IMR-90 (cell line): ENCODE results near the gene ZNF827. TPM values are rescaled to one million over a fixed set of nuclear protein-coding genes. Genes with fewer than 3 reads are reported as not detected.

Experiments
- ATAC-seq: fragments of 200-7000 bp; cut with Tn5 transposase; 2 replicates; pipeline ENCODE4 v1.9.1; 2020; ENCODE audit warnings: low read depth, mild to moderate bottlenecking, moderate library complexity
- BruUV-seq: library from RNA; stranded (reverse); fragments of 400-500 nt; replicated peaks from 2 replicates; lab custom pipeline; 2021; lab: Mats Ljungman, UMichigan
- CTCF ChIA-PET: fragments of 300-600 bp; formaldehyde crosslinking; extraction: SDS; loops from one replicate; lab custom pipeline; 2021; ENCODE audit warnings: antibody characterized with exemption; lab: Yijun Ruan, JAX
- POLR2A ChIA-PET: fragments of 300-600 bp; sonication (Branson Sonifier 250); formaldehyde crosslinking; loops from one replicate; lab custom pipeline; 2022; ENCODE audit warnings: antibody characterized with exemption; ENCODE audit not compliant: unreplicated experiment; lab: Charles Lee
- DNase-seq: peaks from one replicate; pipeline ENCODE4 v3.0.0; 2013
- H2AFZ ChIP-seq: replicated peaks from 2 replicates; pipeline ENCODE3; 2013; ENCODE audit warnings: low read length, mild to moderate bottlenecking; ENCODE audit not compliant: poor library complexity
- H2AK5ac ChIP-seq: 2 replicates; pipeline ENCODE4 v1.6.1; 2013; ENCODE audit warnings: low read depth, low read length, inconsistent platforms
- H2AK9ac ChIP-seq: replicated peaks from 2 replicates; pipeline ENCODE3; 2013; ENCODE audit warnings: mild to moderate bottlenecking, low read depth, low read length, moderate library complexity; ENCODE audit not compliant: poor library complexity
- H2BK120ac ChIP-seq: 2 replicates; pipeline ENCODE4 v1.6.1; 2013; ENCODE audit warnings: low read depth, low read length, inconsistent platforms
- H2BK15ac ChIP-seq: 3 replicates; pipeline ENCODE4 v1.6.1; 2013; ENCODE audit warnings: low read depth, low read length, inconsistent platforms
- H2BK20ac ChIP-seq: 2 replicates; pipeline ENCODE4 v1.6.1; 2013; ENCODE audit warnings: low read depth, mild to moderate bottlenecking, inconsistent platforms, low read length, moderate library complexity
- H2BK5ac ChIP-seq: 2 replicates; pipeline ENCODE4 v1.6.1; 2013; ENCODE audit warnings: mild to moderate bottlenecking, low read depth, low read length, inconsistent platforms; ENCODE audit not compliant: poor library complexity, severe bottlenecking
- H3K14ac ChIP-seq: replicated peaks from 2 replicates; pipeline ENCODE4 v1.6.1; 2013; ENCODE audit warnings: low read depth, low read length, inconsistent platforms
- H3K18ac ChIP-seq: 2 replicates; pipeline ENCODE4 v1.6.1; 2013; ENCODE audit warnings: low read depth, low read length, control low read depth
- H3K23ac ChIP-seq: 2 replicates; pipeline ENCODE4 v1.6.1; 2013; ENCODE audit warnings: low read depth, low read length, inconsistent platforms
- H3K27ac ChIP-seq: 2 replicates; pipeline ENCODE4 v1.5.1; 2013; ENCODE audit warnings: mild to moderate bottlenecking, control low read depth, low read length; ENCODE audit not compliant: insufficient read depth
- H3K27me3 ChIP-seq: 2 replicates; pipeline ENCODE4 v1.6.1; 2013; ENCODE audit warnings: low read length; ENCODE audit not compliant: control insufficient read depth, insufficient read depth
- H3K36me3 ChIP-seq: 2 replicates; pipeline ENCODE4 v1.6.1; 2013; ENCODE audit warnings: low read length, mixed read lengths; ENCODE audit not compliant: control insufficient read depth, insufficient read depth
- H3K4ac ChIP-seq: 2 replicates; pipeline ENCODE4 v1.6.1; 2013; ENCODE audit warnings: low read depth, low read length, inconsistent platforms
- H3K4me1 ChIP-seq: 2 replicates; pipeline ENCODE4 v1.6.1; 2013; ENCODE audit warnings: low read length, mixed read lengths; ENCODE audit not compliant: control insufficient read depth, insufficient read depth
- H3K4me2 ChIP-seq: 2 replicates; pipeline ENCODE4 v1.6.1; 2013; ENCODE audit warnings: low read depth, mild to moderate bottlenecking, control low read depth, low read length, moderate library complexity
- H3K4me3 ChIP-seq: 2 replicates; pipeline ENCODE4 v1.5.1; 2013; ENCODE audit warnings: low read depth, mild to moderate bottlenecking, control low read depth, low read length, moderate library complexity; ENCODE audit not compliant: insufficient read depth
- H3K56ac ChIP-seq: 2 replicates; pipeline ENCODE4 v1.6.1; 2013; ENCODE audit warnings: low read length, inconsistent platforms; ENCODE audit not compliant: insufficient read depth; ENCODE audit errors: extremely low read depth
- H3K79me1 ChIP-seq, 2 experiments: 2 replicates each; pipeline ENCODE4 v1.6.1; 2013; ENCODE audit warnings: low read length in 2 of 2, inconsistent platforms in 1 of 2, low read depth in 1 of 2
- H3K9ac ChIP-seq: 2 replicates; pipeline ENCODE4 v1.6.1; 2013; ENCODE audit warnings: low read depth, low read length, control low read depth
- H3K9me1 ChIP-seq: 2 replicates; pipeline ENCODE4 v1.6.1; 2013; ENCODE audit warnings: low read length, inconsistent platforms; ENCODE audit not compliant: insufficient read depth
- H3K9me3 ChIP-seq: 2 replicates; pipeline ENCODE4 v1.6.1; 2013; ENCODE audit warnings: low read length; ENCODE audit not compliant: control insufficient read depth, insufficient read depth
- H4K20me1 ChIP-seq: 2 replicates; pipeline ENCODE4 v1.6.1; 2013; ENCODE audit warnings: low read length, inconsistent platforms; ENCODE audit not compliant: insufficient read depth
- H4K5ac ChIP-seq: 2 replicates; pipeline ENCODE4 v1.6.1; 2013; ENCODE audit warnings: mild to moderate bottlenecking, low read depth, low read length, control low read depth
- H4K8ac ChIP-seq, 2 experiments: 2 replicates each; pipeline ENCODE4 v1.6.1; 2013; ENCODE audit warnings: low read depth in 2 of 2, low read length in 2 of 2, control low read depth in 1 of 2, inconsistent platforms in 1 of 2
- H4K91ac ChIP-seq: 2 replicates; pipeline ENCODE4 v1.6.1; 2013; ENCODE audit warnings: low read depth, low read length, inconsistent platforms; ENCODE audit not compliant: insufficient read depth
- BHLHE40 ChIP-seq: fragments of 150-350 bp; IDR thresholded peaks from 2 replicates; pipeline ENCODE4 v1.6.1; 2016; ENCODE audit warnings: mild to moderate bottlenecking, low read depth, low read length
- NFE2L2 ChIP-seq: fragments of 150-350 bp; IDR thresholded peaks from 2 replicates; pipeline ENCODE4 v1.6.1; 2016; ENCODE audit warnings: low read depth, mild to moderate bottlenecking, low read length
- RAD21 ChIP-seq: IDR thresholded peaks from 2 replicates; pipeline ENCODE4 v1.6.1; 2012; ENCODE audit warnings: low read length, improper control_type of control experiment
- SMC3 ChIP-seq: fragments of 150-350 bp; IDR thresholded peaks from 2 replicates; pipeline ENCODE4 v1.6.1; 2016; ENCODE audit warnings: low read depth, mild to moderate bottlenecking, antibody characterized with exemption, low read length, moderate library complexity
- USF2 ChIP-seq: fragments of 150-350 bp; IDR thresholded peaks from 2 replicates; pipeline ENCODE4 v1.6.1; 2017; ENCODE audit warnings: mild to moderate bottlenecking, antibody characterized with exemption, low read length, low read depth
- WGBS, 2 experiments: methylation state at CpG; one replicate each; pipeline versions ENCODE4 v1.1.5 to v1.1.7; 2013; ENCODE audit warnings: missing lambda C conversion rate in 2 of 2; ENCODE audit not compliant: insufficient read length in 1 of 2; ENCODE audit errors: extremely low coverage in 2 of 2; 5-methylcytosine and 5-hydroxymethylcytosine counted together
- dilution Hi-C: fragments of 300-500 bp; cut with HindIII; formaldehyde crosslinking; loops from one replicate; pipeline ENCODE4 v1.14.3; 2018; ENCODE audit warnings: low sequenced_read_pairs; ENCODE audit not compliant: unreplicated experiment
- in situ Hi-C: fragments of 300-500 bp; cut with MboI; formaldehyde crosslinking; loops from 3 replicates; pipeline ENCODE4 v1.14.3; 2019; ENCODE audit warnings: low sequenced_read_pairs, inconsistent platforms, mixed read lengths
- intact Hi-C: fragments of 100-400 bp; cut with micrococcal nuclease; formaldehyde crosslinking; loops from 2 replicates; pipeline ENCODE4 v1.10.0; 2022
- polyA plus RNA-seq, 3 experiments: library from polyadenylated mRNA; depleted of rRNA; stranded (reverse); fragments of >200 nt; gene quantifications; 2 replicates each; pipeline ENCODE4 v1.2.3, GENCODE V29; 2012; ENCODE audit warnings: low replicate concordance in 1 of 3
- total RNA-seq: library from RNA; depleted of rRNA; stranded (reverse); fragments of >200 nt; gene quantifications from 2 replicates; pipeline ENCODE4 v1.2.3, GENCODE V29; 2012

ZNF827 gene
- total and polyA plus RNA-seq, 2 of the 4 experiments (the other 2 are of a cell fraction): 6.6 to 31.7 TPM

GRCh38 chr4:145774473-145774872 is 164.2 kb downstream of the ZNF827 start:
- in situ Hi-C loops: no loop called here
- dilution Hi-C loops: no loop called here
- H3K18ac ChIP-seq: no peak overlapping the region
- WGBS, 2 experiments: 90% methylated on average over 2 of the region's 6 CpGs; no CpG with 5 or more reads in 1 of the 2 experiments
- H4K5ac ChIP-seq: no peak overlapping the region
- no peaks in the 10 kb centered on the region for H3K27me3 ChIP-seq
- H3K9me3 ChIP-seq: no peaks in the 10 kb centered on the region
- H3K27ac ChIP-seq: no peak overlapping the region
- no peak overlapping the region for H3K4me2 ChIP-seq
- BruUV-seq: no TSS peak
- no peak overlapping the region for H3K9ac ChIP-seq
- intact Hi-C loops: no loop called here
- no peak overlapping the region for H4K8ac ChIP-seq
- H3K4me1 ChIP-seq: no peaks in the 10 kb centered on the region
- TF ChIP-seq RAD21 (no peak), USF2 (no peak), SMC3 (no peak), NFE2L2 (no peak), BHLHE40 (no peak)
- no peak overlapping the region for H3K23ac ChIP-seq
- no peak overlapping the region for H2BK5ac ChIP-seq
- H2BK20ac ChIP-seq: no peak overlapping the region
- ChIA-PET CTCF (no interaction called here), POLR2A (no interaction called here)
- no peak overlapping the region for H2AFZ ChIP-seq
- ATAC-seq (no peak), DNase-seq (no peak)
- no peak overlapping the region for H2AK5ac ChIP-seq
- no peak overlapping the region for H3K4me3 ChIP-seq
- H3K36me3 ChIP-seq: peaks cover 30% of the 10 kb centered on the region
- H2AK9ac ChIP-seq: no peak overlapping the region
- H3K79me1 ChIP-seq: peaks cover 0 to 4% of the 10 kb centered on the region in 2 experiments; a peak in 1 of 4 replicates
- H2BK120ac ChIP-seq: no peak overlapping the region
- H3K14ac ChIP-seq: no peak overlapping the region
- H4K91ac ChIP-seq: no peak overlapping the region
- H3K4ac ChIP-seq: no peak overlapping the region
- no peaks in the 10 kb centered on the region for H4K20me1 ChIP-seq
- H3K56ac ChIP-seq: no peak overlapping the region
- peaks cover 11% of the 10 kb centered on the region for H3K9me1 ChIP-seq
- H2BK15ac ChIP-seq: no peak overlapping the region
